Mucosa of stomach (tissue), 1 donor: ENCODE measurements around the gene TMPO.
"Not testable (repeated sequence)": the region's sequence is repeated elsewhere in the genome, so short reads cannot be mapped to it uniquely, and the experiment has no call there.

Experiments used
- H3K27me3 ChIP-seq: one replicate; pipeline ENCODE4 v1.7.0; 2013; ENCODE audit warnings: mild to moderate bottlenecking, low read length; ENCODE audit not compliant: control insufficient read depth, insufficient read depth
- H3K36me3 ChIP-seq: one replicate; pipeline ENCODE4 v1.7.0; 2013; ENCODE audit warnings: low read length; ENCODE audit not compliant: control insufficient read depth, insufficient read depth
- H3K4me1 ChIP-seq: one replicate; pipeline ENCODE4 v1.7.0; 2013; ENCODE audit warnings: mild to moderate bottlenecking, low read length; ENCODE audit not compliant: control insufficient read depth, insufficient read depth
- H3K4me3 ChIP-seq: one replicate; pipeline ENCODE4 v1.7.0; 2013; ENCODE audit warnings: low read length
- H3K9ac ChIP-seq: one replicate; pipeline ENCODE4 v1.7.0; 2013; ENCODE audit warnings: mild to moderate bottlenecking, low read length, moderate library complexity
- H3K9me3 ChIP-seq: one replicate; pipeline ENCODE4 v1.7.0; 2013; ENCODE audit warnings: mild to moderate bottlenecking, low read length, moderate library complexity; ENCODE audit not compliant: control insufficient read depth
- donor health status: Pancreatic carcinoma.

TMPO gene

DNA sequence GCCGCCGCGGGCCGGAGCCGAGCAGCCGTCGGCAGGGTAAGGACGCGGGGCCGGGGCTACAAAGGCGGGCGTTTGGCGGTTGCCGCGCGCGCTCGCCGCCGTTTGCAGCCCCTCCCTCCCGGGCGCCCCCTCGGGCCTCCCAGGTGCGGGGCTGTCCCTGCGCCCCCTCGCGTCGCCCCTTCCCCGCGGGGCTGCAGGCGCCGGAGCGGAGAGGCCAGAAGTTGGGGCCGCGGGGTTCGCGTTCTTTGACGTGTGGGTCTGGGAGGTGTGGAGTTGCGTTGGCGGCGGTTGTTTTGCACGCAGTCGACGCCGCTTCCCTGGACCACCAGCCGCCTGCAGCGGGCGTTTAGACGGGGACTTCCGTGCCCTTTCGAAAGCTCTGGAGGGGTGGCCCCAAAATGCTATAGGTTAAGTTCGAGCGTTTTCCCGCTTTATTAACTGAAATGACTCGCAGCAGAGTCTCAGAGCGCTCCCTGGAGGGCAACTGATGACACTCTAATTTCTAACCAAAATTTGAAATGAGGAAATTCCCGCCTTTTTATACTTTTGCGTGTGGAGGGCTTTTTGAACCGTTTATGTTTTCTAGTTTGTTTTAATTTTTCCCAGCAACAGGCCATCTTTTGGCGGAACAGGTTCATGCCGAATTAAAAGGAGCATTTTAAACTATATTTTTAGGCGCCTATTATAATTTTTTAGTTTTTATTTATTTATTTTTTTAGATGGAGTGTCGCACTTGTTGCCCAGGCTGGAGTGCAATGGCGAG is 902 bp downstream of the TMPO start:
- Histone ChIP-seq H3K9ac (peak overlapping the region; percentile 99), H3K36me3 (no peaks in the 10 kb centered on the region), H3K4me3 (peak overlapping the region; percentile 100), H3K9me3 (no peaks in the 10 kb centered on the region), H3K4me1 (peaks cover 6% of the 10 kb centered on the region), H3K27me3 (no peaks in the 10 kb centered on the region)

DNA sequence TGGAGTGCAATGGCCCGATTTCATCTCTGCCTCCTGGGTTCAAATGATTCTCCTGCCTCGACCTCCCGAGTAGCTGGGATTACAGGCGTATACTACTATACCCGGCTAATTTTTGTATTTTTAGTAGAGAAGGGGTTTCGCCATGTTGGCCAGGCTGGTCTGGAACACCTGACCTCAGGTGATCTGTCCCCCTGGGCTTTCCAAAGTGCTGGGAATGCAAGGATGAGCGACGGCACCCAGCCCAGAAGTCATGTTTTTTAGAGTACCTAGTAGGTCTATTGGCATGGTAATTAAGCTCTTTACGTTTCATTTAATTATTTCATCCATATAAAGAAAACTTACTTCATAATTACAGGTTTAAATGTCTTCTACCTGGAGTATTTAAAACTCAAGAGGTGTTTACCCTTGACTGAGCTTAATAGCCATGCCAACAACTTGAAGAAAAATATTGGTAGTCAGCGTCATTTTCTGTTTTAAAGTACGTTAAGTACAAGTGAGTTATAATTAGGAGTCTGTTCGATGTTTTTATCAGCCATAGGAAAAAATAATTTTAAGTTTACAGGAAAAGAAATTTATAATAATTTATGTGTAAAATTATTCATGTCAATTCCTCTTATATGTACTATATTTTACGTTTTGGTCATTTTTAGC is 4.0 kb downstream of the TMPO start:
- Histone ChIP-seq H3K27me3 (no peaks in the 10 kb centered on the region), H3K4me1 (peaks cover 12% of the 10 kb centered on the region), H3K9me3 (no peaks in the 10 kb centered on the region), H3K4me3 (no peak overlapping the region), H3K9ac (peak overlapping the region; percentile 22), H3K36me3 (no peaks in the 10 kb centered on the region)

DNA sequence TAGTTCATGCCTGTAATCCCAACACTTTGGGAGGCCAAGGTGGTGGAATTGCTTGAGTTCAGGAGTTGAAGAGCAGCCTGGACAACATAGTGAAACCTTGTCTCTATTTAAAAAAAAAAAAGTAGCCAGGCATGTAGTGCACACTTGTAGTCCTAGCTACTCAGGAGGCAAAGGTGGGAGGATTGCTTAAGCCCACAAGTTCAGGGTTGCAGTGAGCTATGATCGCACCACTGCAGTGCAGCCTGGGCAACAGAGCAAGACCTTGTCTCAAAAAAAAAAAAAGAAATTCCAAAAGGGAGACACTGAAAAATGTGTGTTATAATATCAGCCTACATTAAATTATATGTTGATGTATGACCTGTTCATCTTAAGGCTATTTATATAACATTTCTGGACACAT is 14.7 kb downstream of the TMPO start:
- Histone ChIP-seq H3K9me3 (no peaks in the 10 kb centered on the region), H3K36me3 (peaks cover 4% of the 10 kb centered on the region)

DNA sequence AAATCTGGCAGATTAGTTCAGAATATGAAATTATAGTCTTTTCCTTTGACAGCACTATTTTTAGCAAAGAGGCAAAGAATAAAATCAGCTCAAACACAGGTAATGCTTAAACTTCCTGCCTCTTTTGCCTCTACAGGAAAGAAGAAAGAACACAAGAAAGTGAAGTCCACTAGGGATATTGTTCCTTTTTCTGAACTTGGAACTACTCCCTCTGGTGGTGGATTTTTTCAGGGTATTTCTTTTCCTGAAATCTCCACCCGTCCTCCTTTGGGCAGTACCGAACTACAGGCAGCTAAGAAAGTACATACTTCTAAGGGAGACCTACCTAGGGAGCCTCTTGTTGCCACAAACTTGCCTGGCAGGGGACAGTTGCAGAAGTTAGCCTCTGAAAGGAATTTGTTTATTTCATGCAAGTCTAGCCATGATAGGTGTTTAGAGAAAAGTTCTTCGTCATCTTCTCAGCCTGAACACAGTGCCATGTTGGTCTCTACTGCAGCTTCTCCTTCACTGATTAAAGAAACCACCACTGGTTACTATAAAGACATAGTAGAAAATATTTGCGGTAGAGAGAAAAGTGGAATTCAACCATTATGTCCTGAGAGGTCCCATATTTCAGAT is 17.4 kb downstream of the TMPO start:
- Histone ChIP-seq H3K9me3 (no peaks in the 10 kb centered on the region), H3K4me1 (no peaks in the 10 kb centered on the region), H3K4me3 (no peak overlapping the region), H3K27me3 (no peaks in the 10 kb centered on the region), H3K9ac (no peak overlapping the region), H3K36me3 (peaks cover 4% of the 10 kb centered on the region)

More for the DNA sequence above, 14.7 kb downstream of the TMPO start:
- H3K27me3 ChIP-seq = no peaks in the 10 kb centered on the region
- no peak overlapping the region for H3K9ac ChIP-seq
- H3K4me1 ChIP-seq = no peaks in the 10 kb centered on the region
- H3K4me3 ChIP-seq = no peak overlapping the region

GRCh38 chr12:98533723-98534251 is 18.4 kb downstream of the TMPO start:
- H3K9me3 ChIP-seq = no peaks in the 10 kb centered on the region
- peaks cover 4% of the 10 kb centered on the region for H3K36me3 ChIP-seq
- H3K4me3 ChIP-seq = no peak overlapping the region
- H3K27me3 ChIP-seq = no peaks in the 10 kb centered on the region
- no peak overlapping the region for H3K9ac ChIP-seq
- no peaks in the 10 kb centered on the region for H3K4me1 ChIP-seq

- no peaks in the 10 kb centered on the region for H3K27me3 ChIP-seq
- no peaks in the 10 kb centered on the region for H3K9me3 ChIP-seq
- H3K9ac ChIP-seq = no peak overlapping the region
- no peaks in the 10 kb centered on the region for H3K36me3 ChIP-seq
- no peaks in the 10 kb centered on the region for H3K4me1 ChIP-seq
- no peak overlapping the region for H3K4me3 ChIP-seq
Measured at GRCh38 chr12:98538031-98538430, 22.6 kb downstream of the TMPO start.

- H3K9ac ChIP-seq = no peak overlapping the region
- H3K27me3 ChIP-seq = no peaks in the 10 kb centered on the region
- no peak overlapping the region for H3K4me3 ChIP-seq
- no peaks in the 10 kb centered on the region for H3K36me3 ChIP-seq
- H3K4me1 ChIP-seq = no peaks in the 10 kb centered on the region
- H3K9me3 ChIP-seq = no peaks in the 10 kb centered on the region
Measured at GRCh38 chr12:98543701-98544100, 28.3 kb downstream of the TMPO start.

- H3K9ac ChIP-seq = no peak overlapping the region
- H3K4me3 ChIP-seq = no peak overlapping the region
- no peaks in the 10 kb centered on the region for H3K27me3 ChIP-seq
- H3K9me3 ChIP-seq = no peaks in the 10 kb centered on the region
- no peaks in the 10 kb centered on the region for H3K36me3 ChIP-seq
- no peaks in the 10 kb centered on the region for H3K4me1 ChIP-seq
Measured at GRCh38 chr12:98544751-98545150, 29.4 kb downstream of the TMPO start.

DNA sequence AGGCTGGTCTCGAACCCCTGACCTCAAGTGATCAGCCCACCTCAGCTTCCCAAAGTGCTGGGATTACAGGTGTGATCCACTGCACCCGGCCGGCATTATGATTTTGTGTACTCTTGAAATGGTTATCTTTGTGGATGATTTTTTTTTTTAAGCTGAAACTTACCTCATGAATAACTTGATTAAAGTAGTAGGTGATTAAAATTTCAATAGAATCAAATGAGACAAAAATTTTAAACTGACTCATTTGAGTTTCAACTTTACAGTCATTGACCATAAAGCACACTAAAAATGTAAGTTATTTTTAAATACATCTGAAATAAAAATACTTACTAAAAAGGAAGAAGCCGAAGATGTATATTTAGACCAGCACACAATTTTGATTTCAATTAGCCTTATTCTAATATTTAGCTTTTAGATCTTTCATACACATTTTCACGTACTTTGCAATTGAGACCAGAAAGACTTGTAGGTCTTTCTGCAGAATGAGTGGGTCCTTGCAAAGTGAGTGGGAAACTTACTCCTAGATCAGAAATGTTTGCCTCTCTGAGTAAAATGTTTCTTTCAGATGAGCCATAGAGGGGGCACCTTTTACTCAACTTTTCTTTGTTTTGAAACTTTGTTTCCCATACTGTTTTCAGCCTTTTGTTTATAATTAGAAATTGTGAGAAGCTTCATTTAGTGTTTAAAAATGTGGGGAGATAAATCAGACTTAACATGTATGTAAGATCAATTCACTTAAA is 34.2 kb downstream of the TMPO start:
- H3K9ac ChIP-seq = no peak overlapping the region
- no peaks in the 10 kb centered on the region for H3K36me3 ChIP-seq
- H3K4me1 ChIP-seq = no peaks in the 10 kb centered on the region
- H3K27me3 ChIP-seq = no peaks in the 10 kb centered on the region
- H3K4me3 ChIP-seq = no peak overlapping the region
- H3K9me3 ChIP-seq = no peaks in the 10 kb centered on the region

DNA sequence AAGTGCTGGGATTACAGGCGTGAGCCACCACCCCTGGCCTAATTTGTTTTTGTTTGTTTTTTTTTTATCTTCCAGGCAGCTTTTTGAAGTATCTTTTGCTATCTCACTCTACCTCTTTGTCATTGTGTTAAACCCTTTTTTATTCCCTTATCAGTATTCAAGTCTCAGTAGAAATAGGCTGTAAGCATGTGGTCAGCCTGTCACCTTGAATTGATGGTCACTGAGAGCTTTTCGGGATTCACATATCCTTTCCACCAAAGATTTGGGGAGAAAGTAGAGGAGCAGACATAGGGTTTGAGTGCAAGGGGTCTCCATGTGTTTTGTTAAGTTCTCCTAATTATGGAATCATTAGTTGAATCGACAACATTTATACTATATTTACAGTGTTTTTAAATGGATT is 36.4 kb downstream of the TMPO start:
- Histone ChIP-seq H3K9me3 (no peaks in the 10 kb centered on the region), H3K9ac (no peak overlapping the region), H3K4me3 (no peak overlapping the region), H3K36me3 (no peaks in the 10 kb centered on the region), H3K4me1 (no peaks in the 10 kb centered on the region), H3K27me3 (no peaks in the 10 kb centered on the region)

- not testable (repeated sequence) for H3K27me3 ChIP-seq, H3K36me3 ChIP-seq, H3K4me1 ChIP-seq, H3K9me3 ChIP-seq, H3K4me3 ChIP-seq, H3K9ac ChIP-seq
Measured at GRCh38 chr12:98558097-98558496, 42.7 kb downstream of the TMPO start.

DNA sequence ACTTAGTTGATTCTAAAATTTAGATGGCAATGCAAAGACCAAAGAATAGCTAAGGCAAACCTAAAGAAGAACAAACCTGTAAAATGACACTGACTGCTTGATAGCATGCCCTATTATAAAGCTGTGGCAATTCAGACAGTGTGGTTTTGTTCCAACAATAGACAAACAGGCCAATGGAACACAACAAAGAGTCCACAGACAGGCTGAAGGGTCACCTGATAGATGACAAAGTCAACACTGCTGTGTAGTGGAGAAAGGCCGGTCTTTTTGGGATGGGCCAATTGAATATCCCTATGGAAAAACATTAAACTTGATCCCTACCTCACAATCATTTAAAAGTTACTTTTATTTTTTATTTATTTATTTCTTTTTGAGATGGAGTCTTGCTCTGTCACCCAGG is 44.3 kb downstream of the TMPO start:
- Histone ChIP-seq H3K4me1 (no peaks in the 10 kb centered on the region), H3K27me3 (no peaks in the 10 kb centered on the region), H3K4me3 (no peak overlapping the region), H3K36me3 (no peaks in the 10 kb centered on the region), H3K9me3 (no peaks in the 10 kb centered on the region), H3K9ac (no peak overlapping the region)
